ENCODE results near the gene GDPD2. TPM values are rescaled to one million over a fixed set of nuclear protein-coding genes. Genes with fewer than 3 reads are reported as not detected.

Gene GDPD2
- total RNA-seq, 2 donors from 2014 or later = not detected

- H3K4me3 ChIP-seq = no peak overlapping the region
- no peaks in the 10 kb centered on the region for H3K27me3 ChIP-seq (replicated peaks; ENCODE audit: insufficient read depth)
- WGBS = 22% methylated on average over 4 of the region's 4 CpGs
- no peaks in the 10 kb centered on the region for H3K36me3 ChIP-seq
- peak overlapping the region in 1 of 2 donors; percentile 54 for H3K27ac ChIP-seq
- TF ChIP-seq POLR2AphosphoS5 (IDR thresholded peaks at IDR 0.05) (no peak), CTCF (IDR thresholded peaks at IDR 0.05) (no peak), POLR2A (IDR thresholded peaks at IDR 0.05) (no peak)
- intact Hi-C loops (cut with DNase I) = no loop called here
- no peaks in the 10 kb centered on the region for H3K4me1 ChIP-seq (replicated peaks)
- no peak for DNase-seq (ENCODE audit: low spot score)
- no peaks in the 10 kb centered on the region for H3K9me3 ChIP-seq
Measured at GRCh38 chrX:70477734-70478075, 54.6 kb downstream of the GDPD2 start.

- intact Hi-C loops (cut with DNase I) = no loop called here
- TF ChIP-seq POLR2A (IDR thresholded peaks at IDR 0.05) (no peak), CTCF (IDR thresholded peaks at IDR 0.05) (no peak)
- Histone ChIP-seq H3K27me3 (replicated peaks; ENCODE audit: insufficient read depth) (no peaks in the 10 kb centered on the region), H3K9me3 (no peaks in the 10 kb centered on the region), H3K4me1 (replicated peaks) (no peaks in the 10 kb centered on the region), H3K36me3 (no peaks in the 10 kb centered on the region), H3K27ac (peak overlapping the region; percentile 39 to 53), H3K4me3 (no peak overlapping the region)
- no peak for DNase-seq (ENCODE audit: low spot score)
- 68% methylated on average over 10 of the region's 10 CpGs for WGBS
Measured at GRCh38 chrX:70478526-70479245, 55.6 kb downstream of the GDPD2 start.

- TF ChIP-seq CTCF (IDR thresholded peaks at IDR 0.05) = no peak
- no peak for TF ChIP-seq POLR2AphosphoS5 (IDR thresholded peaks at IDR 0.05)
- no peak for TF ChIP-seq POLR2A (IDR thresholded peaks at IDR 0.05)
- intact Hi-C loops (cut with DNase I) = no loop called here
- H3K27me3 ChIP-seq (replicated peaks; ENCODE audit: insufficient read depth) = no peaks in the 10 kb centered on the region
- H3K4me1 ChIP-seq (replicated peaks) = no peaks in the 10 kb centered on the region
- DNase-seq (ENCODE audit: low spot score) = peak; percentile 5
- H3K36me3 ChIP-seq = no peaks in the 10 kb centered on the region
- no peak overlapping the region for H3K4me3 ChIP-seq
- H3K9me3 ChIP-seq = no peaks in the 10 kb centered on the region
- H3K27ac ChIP-seq = peak overlapping the region; percentile 39 to 53
- WGBS = 26% methylated on average over 3 of the region's 4 CpGs
Measured at GRCh38 chrX:70479247-70479921, 56.3 kb downstream of the GDPD2 start.

GRCh38 chrX:70479922-70480659, 57.0 kb downstream of the GDPD2 start:
- TF ChIP-seq POLR2A (IDR thresholded peaks at IDR 0.05) (no peak), POLR2AphosphoS5 (IDR thresholded peaks at IDR 0.05) (no peak), CTCF (IDR thresholded peaks at IDR 0.05) (no peak)
- Histone ChIP-seq H3K36me3 (no peaks in the 10 kb centered on the region), H3K4me3 (no peak overlapping the region), H3K27me3 (replicated peaks; ENCODE audit: insufficient read depth) (no peaks in the 10 kb centered on the region), H3K4me1 (replicated peaks) (no peaks in the 10 kb centered on the region), H3K27ac (no peak overlapping the region), H3K9me3 (no peaks in the 10 kb centered on the region)
- intact Hi-C loops (cut with DNase I) = no loop called here
- WGBS = 48% methylated on average over 6 of the region's 6 CpGs
- DNase-seq (ENCODE audit: low spot score) = peak; percentile 6
